ENCODE data around the gene DEXI. TPM values are rescaled to one million over a fixed set of nuclear protein-coding genes. Genes with fewer than 3 reads are reported as not detected.

Gene DEXI
- total and polyA plus RNA-seq, 2 of the 13 experiments (the other 11 are each of a cell fraction or from before 2014, with no cell fraction given): 51.5 to 70.4 TPM

GRCh38 chr16:10944249-10945064 lies 2.2 kb upstream of the DEXI start, which contains the start of gene CLEC16A (continued):
- peak; percentile 75; the same call in 1 of the 2 replicates for TF ChIP-seq ZKSCAN8 (CRISPR knock-in tag; IDR thresholded peaks at IDR 0.05; ENCODE audit: borderline replicate concordance)
- peak; percentile 98 for TF ChIP-seq ZNF883 (CRISPR knock-in tag; IDR thresholded peaks at IDR 0.05; ENCODE audit: not compliant biosample characterization)
- TF ChIP-seq ATM (IDR thresholded peaks at IDR 0.05; ENCODE audit: borderline replicate concordance): no peak
- peak; percentile 98 for TF ChIP-seq HNF1B (CRISPR knock-in tag; IDR thresholded peaks at IDR 0.05)
- TF ChIP-seq CBFB (CRISPR knock-in tag; IDR thresholded peaks at IDR 0.05): peak; percentile 99
- TF ChIP-seq ZBTB21 (CRISPR knock-in tag; IDR thresholded peaks at IDR 0.05): no peak
- TF ChIP-seq IKZF5 (CRISPR knock-in tag; IDR thresholded peaks at IDR 0.05): peak; percentile 97
- peak; percentile 94 for TF ChIP-seq WIZ (CRISPR knock-in tag; IDR thresholded peaks at IDR 0.05)
- TF ChIP-seq FOXJ3 (CRISPR knock-in tag; IDR thresholded peaks at IDR 0.05; ENCODE audit: borderline replicate concordance): no peak
- peak; percentile 47; the same call in 1 of the 2 replicates for TF ChIP-seq MTERF4 (CRISPR knock-in tag; IDR thresholded peaks at IDR 0.05)
- peak; percentile 98 for TF ChIP-seq ZNF280B (CRISPR knock-in tag; IDR thresholded peaks at IDR 0.05; ENCODE audit: borderline replicate concordance)
- TF ChIP-seq GABPB1 (CRISPR knock-in tag; IDR thresholded peaks at IDR 0.05): peak; percentile 99
- TF ChIP-seq SNAPC5 (CRISPR knock-in tag; IDR thresholded peaks at IDR 0.05; ENCODE audit: borderline replicate concordance): no peak; the same call in 1 of the 2 replicates
- peak; percentile 73; the same call in 1 of the 2 replicates for TF ChIP-seq SIX4 (CRISPR knock-in tag; IDR thresholded peaks at IDR 0.05)
- peak; percentile 99 for TF ChIP-seq ZNF619 (CRISPR knock-in tag; IDR thresholded peaks at IDR 0.05)
- TF ChIP-seq ZNF468 (CRISPR knock-in tag; IDR thresholded peaks at IDR 0.05): no peak
- peak; percentile 97; the same call in 1 of the 2 replicates for TF ChIP-seq TFAP4 (IDR thresholded peaks at IDR 0.05; ENCODE audit: borderline replicate concordance, low read depth)
- peak; percentile 89 for TF ChIP-seq ISL2 (CRISPR knock-in tag; IDR thresholded peaks at IDR 0.05)
- no peak for TF ChIP-seq PTBP1 (IDR thresholded peaks at IDR 0.05; ENCODE audit: low read depth, low read length, poor library complexity, severe bottlenecking)
- TF ChIP-seq ZSCAN22 (CRISPR knock-in tag; IDR thresholded peaks at IDR 0.05): no peak
- no peak for TF ChIP-seq NFRKB (IDR thresholded peaks at IDR 0.05)
- TF ChIP-seq ZNF251 (CRISPR knock-in tag; IDR thresholded peaks at IDR 0.05): 0 out of 2 replicates have a peak, but pooled peaks have one; percentile 73
- TF ChIP-seq ATRX (CRISPR knock-in tag; IDR thresholded peaks at IDR 0.05; ENCODE audit: borderline replicate concordance): no peak
- no peak; the same call in 1 of the 2 replicates for TF ChIP-seq ZNF746 (CRISPR knock-in tag; IDR thresholded peaks at IDR 0.05)
